Natural killer cell treated with Interleukin-12 subunit alpha and Interleukin-12 subunit beta and Interleukin-15 and Interleukin-18, amount 100 ng/mL, for 72 hours (primary cell): ENCODE data around the gene POTEG. TPM values are rescaled to one million over a fixed set of nuclear protein-coding genes. Genes with fewer than 3 reads are reported as not detected.
"Not testable (repeated sequence)": the region's sequence is repeated elsewhere in the genome, so short reads cannot be mapped to it uniquely, and the experiment has no call there.

ENCODE experiments used
- ATAC-seq, 2 donors: fragments of 150-1000 bp; cut with Tn5 transposase in 1 of 2; sonication (Bioruptor Pico), chemical (Tn5 transposase) in 1 of 2; 2 replicates each; pipeline ENCODE4 v1.10.0; 2021
- DNase-seq: peaks from one replicate; pipeline ENCODE4 v3.0.0; 2022; ENCODE audit warnings: low spot score
- H3K27ac Mint-ChIP-seq, 2 donors: 1 replicate in 1 of 2; 2 replicates in 1 of 2; pipeline ENCODE4 v1.8.0; 2022; ENCODE audit warnings: mixed read lengths in 2 of 2, mild to moderate bottlenecking in 1 of 2, moderate library complexity in 1 of 2
- H3K27me3 Mint-ChIP-seq, 2 donors: 1 replicate in 1 of 2; 2 replicates in 1 of 2; pipeline ENCODE4 v1.8.0; 2022; ENCODE audit warnings: mixed read lengths in 2 of 2
- H3K36me3 Mint-ChIP-seq: one replicate; pipeline ENCODE4 v1.8.0; 2022; ENCODE audit warnings: mixed read lengths
- H3K4me1 Mint-ChIP-seq, 2 donors: 1 replicate in 1 of 2; 2 replicates in 1 of 2; pipeline ENCODE4 v1.8.0; 2022; ENCODE audit warnings: low read depth in 2 of 2, mixed read lengths in 2 of 2, mild to moderate bottlenecking in 1 of 2
- H3K4me3 Mint-ChIP-seq: one replicate; pipeline ENCODE4 v1.8.0; 2022; ENCODE audit warnings: mixed read lengths
- H3K9me3 Mint-ChIP-seq: 2 replicates; pipeline ENCODE4 v1.8.0; 2022; ENCODE audit warnings: mixed read lengths
- total RNA-seq, 2 donors: library from RNA; stranded (reverse); gene quantifications; one replicate each; pipeline ENCODE4 v1.2.3, GENCODE V29; 2022

Gene POTEG
- total RNA-seq, 2 donors from 2014 or later: not detected

DNA sequence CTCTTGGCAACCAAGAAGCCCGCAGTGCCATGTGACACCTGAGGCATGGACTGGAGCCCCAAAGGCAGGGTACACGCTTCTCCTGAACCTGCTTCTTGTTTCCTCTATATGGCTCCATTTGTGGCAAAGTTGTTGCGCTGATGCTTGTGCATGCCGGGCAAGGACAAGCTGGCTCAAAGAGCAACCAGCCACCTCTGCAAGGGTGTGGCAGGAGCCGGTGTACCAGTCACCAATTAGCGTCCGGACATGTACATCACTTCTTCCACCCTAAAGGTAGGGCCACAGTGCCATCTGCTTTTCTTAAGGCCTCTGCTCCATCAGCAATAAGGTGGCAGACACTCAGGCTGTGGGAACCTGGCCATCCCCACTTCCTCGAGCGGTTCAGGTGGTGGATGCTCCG, 43.9 kb downstream of the POTEG start:
- H3K4me3 Mint-ChIP-seq, H3K36me3 Mint-ChIP-seq, H3K4me1 Mint-ChIP-seq, H3K9me3 Mint-ChIP-seq, H3K27me3 Mint-ChIP-seq, DNase-seq, H3K27ac Mint-ChIP-seq, ATAC-seq: not testable (repeated sequence)

DNA sequence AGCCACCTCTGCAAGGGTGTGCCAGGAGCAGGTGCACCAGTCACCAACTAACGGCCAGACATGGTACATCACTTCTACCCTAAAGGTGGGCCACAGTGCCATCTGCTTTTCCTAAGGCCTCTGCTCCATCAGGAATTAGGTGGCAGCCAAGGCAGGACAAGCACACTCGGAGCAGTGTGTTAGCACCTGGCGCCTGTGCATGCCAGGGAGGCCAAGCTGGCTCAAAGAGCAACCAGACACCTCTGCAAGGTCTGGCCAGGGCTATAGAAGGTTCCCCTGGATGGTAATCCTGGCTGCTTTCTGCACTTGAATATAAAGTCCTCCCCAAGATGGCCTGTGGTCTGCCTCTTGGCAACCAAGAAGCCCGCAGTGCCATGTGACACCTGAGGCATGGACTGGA, 45.4 kb downstream of the POTEG start:
- H3K9me3 Mint-ChIP-seq, H3K4me1 Mint-ChIP-seq, H3K27ac Mint-ChIP-seq, ATAC-seq, H3K36me3 Mint-ChIP-seq, H3K27me3 Mint-ChIP-seq, H3K4me3 Mint-ChIP-seq: not testable (repeated sequence)
- DNase-seq: peak; percentile 55

DNA sequence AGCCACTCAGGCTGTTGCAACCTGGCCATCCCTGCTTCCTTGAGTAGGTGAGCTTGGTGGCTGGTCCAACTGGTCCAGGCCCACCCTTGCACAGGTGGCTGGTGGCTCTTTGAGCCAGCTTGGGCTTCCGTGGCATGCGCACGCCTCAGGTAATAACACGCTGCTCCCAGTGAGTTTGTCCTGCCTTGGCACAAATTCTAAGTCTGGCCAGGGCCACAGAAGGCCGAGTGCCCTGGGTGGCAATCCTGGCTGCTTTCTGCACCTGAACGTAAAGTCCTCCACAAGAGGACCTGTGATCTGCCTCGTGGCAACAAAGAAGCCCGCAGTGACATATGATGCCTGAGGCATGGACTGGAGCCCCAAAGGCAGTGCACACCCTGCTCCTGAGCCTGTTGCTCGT, 47.1 kb downstream of the POTEG start:
- H3K4me1 Mint-ChIP-seq, H3K27ac Mint-ChIP-seq, ATAC-seq, DNase-seq, H3K36me3 Mint-ChIP-seq, H3K4me3 Mint-ChIP-seq, H3K9me3 Mint-ChIP-seq, H3K27me3 Mint-ChIP-seq: not testable (repeated sequence)

DNA sequence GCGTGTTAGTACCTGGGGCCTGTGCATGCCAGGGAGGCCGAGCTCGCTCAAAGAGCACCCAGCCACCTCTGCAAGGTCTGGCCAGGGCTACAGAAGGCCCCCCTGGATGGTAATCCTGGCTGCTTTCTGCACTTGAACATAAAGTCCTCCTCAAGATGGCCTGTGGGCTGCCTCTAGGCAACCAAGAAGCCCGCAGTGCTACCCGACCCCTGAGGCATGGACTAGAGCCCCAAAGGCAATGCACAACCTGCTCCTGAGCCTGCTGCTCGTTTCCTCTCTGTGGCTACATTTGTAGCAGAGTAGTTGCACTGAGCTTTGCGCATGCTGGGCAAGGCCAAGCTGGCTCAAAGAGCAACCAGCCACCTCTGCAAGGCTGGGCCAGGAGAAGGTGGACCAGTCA, 47.8 kb downstream of the POTEG start:
- not testable (repeated sequence) for H3K27me3 Mint-ChIP-seq, H3K4me3 Mint-ChIP-seq, H3K9me3 Mint-ChIP-seq, H3K36me3 Mint-ChIP-seq, H3K4me1 Mint-ChIP-seq, H3K27ac Mint-ChIP-seq, DNase-seq, ATAC-seq

DNA sequence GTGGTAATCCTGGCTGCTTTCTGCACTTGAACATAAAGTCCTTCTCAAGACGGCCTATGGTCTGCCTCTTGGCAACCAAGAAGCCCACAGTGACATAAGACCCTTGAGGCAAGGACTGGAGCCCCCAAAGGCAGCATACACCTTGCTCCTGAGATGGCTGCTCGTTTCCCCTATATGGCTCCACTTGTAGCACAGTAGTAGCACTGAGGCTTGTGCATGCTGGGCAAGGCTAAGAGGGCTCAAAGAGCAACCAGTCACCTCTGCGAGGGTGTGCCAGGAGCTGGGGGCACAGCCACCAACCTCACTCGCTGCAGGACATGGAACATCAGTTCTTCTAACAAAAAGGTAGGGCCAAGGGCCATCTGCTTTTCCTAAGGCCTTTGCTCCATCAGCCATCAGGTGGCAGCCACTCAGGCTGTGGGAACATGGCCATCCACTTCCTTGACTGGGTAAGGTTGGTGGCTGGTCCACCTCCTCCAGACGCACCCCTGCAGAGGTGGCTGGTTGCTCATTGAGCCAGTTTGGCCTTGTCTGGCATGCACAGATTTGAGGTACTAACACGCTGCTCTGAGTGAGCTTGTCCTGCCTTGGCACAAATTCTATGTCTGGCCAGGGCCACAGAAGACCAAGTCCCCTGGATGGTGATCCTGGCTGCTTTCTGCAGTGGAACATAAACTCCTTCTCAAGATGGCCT, 49.9 kb downstream of the POTEG start:
- H3K4me1 Mint-ChIP-seq, H3K36me3 Mint-ChIP-seq, DNase-seq, H3K27me3 Mint-ChIP-seq, H3K4me3 Mint-ChIP-seq, H3K27ac Mint-ChIP-seq, H3K9me3 Mint-ChIP-seq: not testable (repeated sequence)
- ATAC-seq: peak in 1 of 2 donors; percentile 56

DNA sequence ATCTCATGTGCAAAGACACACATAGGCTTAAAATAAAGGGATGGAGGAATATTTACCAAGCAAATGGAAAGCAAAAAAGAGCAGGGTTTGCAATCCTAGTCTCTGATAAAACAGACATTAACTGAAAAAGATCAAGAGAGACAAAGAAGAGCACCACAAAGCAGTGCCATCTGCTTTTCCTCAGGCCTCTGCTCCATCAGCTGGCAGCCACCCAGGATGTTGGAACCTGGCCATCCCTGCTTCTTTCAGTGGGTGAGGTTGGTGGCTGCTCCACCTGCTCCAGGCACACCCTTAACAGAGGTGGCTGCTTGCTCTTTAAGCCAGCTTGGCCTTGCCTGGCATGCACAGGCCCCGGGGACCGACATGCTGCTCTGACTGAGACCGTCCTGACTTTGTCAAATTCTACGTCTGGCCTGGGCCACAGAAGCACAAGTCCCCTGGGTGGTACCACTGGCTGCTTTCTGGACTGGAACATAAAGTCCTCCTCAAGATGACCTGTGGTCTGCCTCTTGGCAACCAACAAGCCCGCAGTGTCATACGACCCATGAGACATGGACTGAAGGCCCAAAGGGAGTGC, 51.0 kb downstream of the POTEG start:
- not testable (repeated sequence) for DNase-seq, H3K9me3 Mint-ChIP-seq, H3K27me3 Mint-ChIP-seq, H3K36me3 Mint-ChIP-seq, H3K4me1 Mint-ChIP-seq, H3K4me3 Mint-ChIP-seq, ATAC-seq, H3K27ac Mint-ChIP-seq

DNA sequence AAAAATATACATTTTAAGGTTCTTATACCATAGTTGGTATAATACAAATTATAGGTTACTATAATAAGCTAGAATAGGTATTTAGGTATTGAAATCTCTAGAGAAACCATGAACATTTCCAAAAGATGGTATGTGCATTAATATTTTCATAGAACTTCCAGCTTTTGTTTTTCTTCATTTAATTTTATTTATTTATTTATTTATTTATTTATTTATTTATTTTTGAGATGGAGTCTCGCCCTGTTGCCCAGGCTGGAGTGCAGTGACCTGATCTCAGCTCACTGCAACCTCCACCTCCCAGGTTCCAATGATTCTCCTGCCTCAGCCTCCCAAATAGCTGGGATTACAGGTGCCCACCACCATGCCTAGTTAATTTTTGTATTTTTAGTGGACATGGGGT, 54.0 kb downstream of the POTEG start:
- H3K4me1 Mint-ChIP-seq, ATAC-seq, DNase-seq, H3K4me3 Mint-ChIP-seq, H3K9me3 Mint-ChIP-seq, H3K27ac Mint-ChIP-seq, H3K27me3 Mint-ChIP-seq, H3K36me3 Mint-ChIP-seq: not testable (repeated sequence)

DNA sequence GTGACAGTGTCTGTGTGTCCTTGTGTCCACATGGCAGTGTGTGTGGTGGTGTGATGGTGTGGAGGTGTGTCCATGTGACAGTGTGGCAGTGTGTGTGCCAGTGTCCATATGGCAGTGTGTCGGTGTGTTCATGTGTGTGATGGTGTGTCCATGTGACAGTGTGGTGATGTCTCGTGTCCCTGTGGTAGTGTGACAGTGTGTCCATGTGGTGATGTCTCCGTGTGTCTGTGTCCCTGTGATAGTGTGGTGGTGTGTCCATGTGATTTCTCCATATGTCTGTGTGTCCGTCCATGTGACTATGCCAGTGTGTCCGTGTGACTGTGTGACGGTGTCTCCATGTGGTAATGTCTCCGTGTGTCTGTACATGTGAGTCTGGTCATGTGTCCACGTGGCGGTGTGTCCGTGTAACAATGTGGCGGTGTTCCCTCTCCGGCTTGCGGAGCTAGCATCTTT, 59.7 kb downstream of the POTEG start:
- not testable (repeated sequence) for DNase-seq, H3K9me3 Mint-ChIP-seq, H3K27me3 Mint-ChIP-seq, H3K36me3 Mint-ChIP-seq, H3K4me3 Mint-ChIP-seq, H3K4me1 Mint-ChIP-seq, H3K27ac Mint-ChIP-seq
- ATAC-seq: peak in 1 of 2 donors; percentile 46

DNA sequence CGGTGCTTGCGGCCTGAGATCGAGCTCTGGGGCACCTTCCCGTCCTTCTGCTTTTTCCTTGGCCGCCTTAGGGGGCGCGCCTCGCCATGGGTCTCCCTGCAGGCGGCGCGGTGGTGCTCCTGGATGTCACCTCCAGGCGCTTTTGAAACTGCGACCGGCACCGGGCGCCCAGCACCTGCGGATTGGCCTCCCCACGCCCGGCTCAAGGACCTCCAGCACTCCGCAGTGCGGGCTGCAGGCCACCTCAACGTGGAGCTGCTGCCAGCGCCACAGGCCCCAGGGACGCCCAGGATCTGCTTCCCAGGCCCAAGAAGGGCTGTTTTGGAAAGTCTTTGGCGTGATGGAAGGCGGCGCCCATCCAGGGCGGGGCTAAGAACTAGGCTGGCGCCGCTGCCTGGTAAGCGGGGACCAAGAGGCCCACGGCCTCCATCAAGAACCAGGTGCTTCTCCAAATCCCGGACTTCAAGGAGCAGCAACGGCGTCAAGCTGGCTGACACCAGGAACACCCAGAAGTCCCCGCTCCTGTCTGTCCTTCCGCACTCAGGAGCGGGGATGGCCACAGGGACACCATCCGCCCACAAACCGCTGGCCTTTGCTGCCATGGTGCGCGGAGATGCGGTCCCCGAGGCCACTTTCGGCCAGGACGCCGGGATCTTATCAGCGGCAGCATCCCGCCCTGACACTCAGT, 61.2 kb downstream of the POTEG start:
- not testable (repeated sequence) for H3K4me3 Mint-ChIP-seq, H3K36me3 Mint-ChIP-seq, H3K9me3 Mint-ChIP-seq, H3K27ac Mint-ChIP-seq, ATAC-seq, H3K4me1 Mint-ChIP-seq, H3K27me3 Mint-ChIP-seq
- DNase-seq: peak; percentile 54

DNA sequence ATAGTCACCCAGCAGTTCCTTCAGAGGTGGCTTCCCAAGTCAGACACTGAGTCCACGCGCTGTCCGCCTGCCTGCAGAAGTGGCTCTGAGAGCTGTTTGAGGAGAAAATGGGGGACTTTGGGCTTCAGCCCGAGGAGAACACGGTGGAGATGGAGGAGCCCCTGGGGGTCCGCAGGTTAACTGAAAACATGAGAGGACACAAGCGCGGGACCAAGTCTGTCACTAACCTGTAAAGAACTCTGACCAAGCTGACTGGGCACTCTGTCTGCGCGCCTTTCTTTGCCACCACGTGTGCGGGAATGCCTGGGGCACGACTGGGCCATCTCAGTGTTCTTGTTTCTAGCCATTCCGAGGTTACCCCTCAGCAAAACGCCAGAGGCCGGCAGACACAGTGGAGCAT, 62.4 kb downstream of the POTEG start:
- not testable (repeated sequence) for H3K9me3 Mint-ChIP-seq, ATAC-seq, H3K27me3 Mint-ChIP-seq, H3K36me3 Mint-ChIP-seq, H3K4me3 Mint-ChIP-seq, DNase-seq, H3K27ac Mint-ChIP-seq, H3K4me1 Mint-ChIP-seq

DNA sequence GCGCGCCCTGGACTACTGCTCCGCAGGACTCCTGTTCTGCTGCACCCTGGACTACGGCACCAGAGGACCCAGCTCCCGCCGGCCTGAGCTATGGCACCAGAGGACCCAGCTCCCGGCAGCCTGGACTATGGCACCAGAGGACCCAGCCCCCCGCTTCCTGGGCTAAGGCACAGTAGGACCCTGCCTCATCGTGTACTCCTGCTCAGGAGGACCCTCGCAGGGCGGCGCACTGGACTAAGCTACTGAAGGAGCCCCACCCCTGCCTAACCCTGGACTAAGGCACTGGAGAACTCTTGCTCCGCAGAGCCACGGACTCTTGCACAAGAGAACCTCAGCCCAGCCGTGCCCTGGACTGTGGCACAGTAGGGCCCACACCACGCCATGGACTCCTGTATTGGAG, 71.3 kb downstream of the POTEG start:
- DNase-seq, ATAC-seq, H3K4me3 Mint-ChIP-seq, H3K36me3 Mint-ChIP-seq, H3K27ac Mint-ChIP-seq, H3K9me3 Mint-ChIP-seq, H3K4me1 Mint-ChIP-seq, H3K27me3 Mint-ChIP-seq: not testable (repeated sequence)

DNA sequence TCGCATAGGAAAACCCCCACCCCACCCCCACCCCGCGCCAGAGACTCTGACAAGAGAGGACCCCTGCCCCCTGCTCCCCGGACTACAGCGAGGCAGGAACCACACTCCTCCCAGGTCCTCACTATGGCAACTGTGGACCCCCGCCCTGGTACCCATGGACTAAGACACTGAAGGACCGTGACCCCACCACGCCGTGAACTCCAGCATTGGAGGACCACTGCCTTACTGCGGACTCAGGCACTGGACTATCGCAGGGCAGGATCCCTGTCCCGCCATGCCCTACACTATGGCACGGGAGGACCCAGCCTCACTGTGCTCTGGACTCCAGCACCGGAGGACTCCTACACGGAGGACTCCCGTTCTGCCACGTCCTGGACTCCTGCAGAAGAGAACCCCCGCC, 71.8 kb downstream of the POTEG start:
- H3K36me3 Mint-ChIP-seq, ATAC-seq, H3K27ac Mint-ChIP-seq, DNase-seq, H3K9me3 Mint-ChIP-seq, H3K27me3 Mint-ChIP-seq, H3K4me3 Mint-ChIP-seq, H3K4me1 Mint-ChIP-seq: not testable (repeated sequence)

DNA sequence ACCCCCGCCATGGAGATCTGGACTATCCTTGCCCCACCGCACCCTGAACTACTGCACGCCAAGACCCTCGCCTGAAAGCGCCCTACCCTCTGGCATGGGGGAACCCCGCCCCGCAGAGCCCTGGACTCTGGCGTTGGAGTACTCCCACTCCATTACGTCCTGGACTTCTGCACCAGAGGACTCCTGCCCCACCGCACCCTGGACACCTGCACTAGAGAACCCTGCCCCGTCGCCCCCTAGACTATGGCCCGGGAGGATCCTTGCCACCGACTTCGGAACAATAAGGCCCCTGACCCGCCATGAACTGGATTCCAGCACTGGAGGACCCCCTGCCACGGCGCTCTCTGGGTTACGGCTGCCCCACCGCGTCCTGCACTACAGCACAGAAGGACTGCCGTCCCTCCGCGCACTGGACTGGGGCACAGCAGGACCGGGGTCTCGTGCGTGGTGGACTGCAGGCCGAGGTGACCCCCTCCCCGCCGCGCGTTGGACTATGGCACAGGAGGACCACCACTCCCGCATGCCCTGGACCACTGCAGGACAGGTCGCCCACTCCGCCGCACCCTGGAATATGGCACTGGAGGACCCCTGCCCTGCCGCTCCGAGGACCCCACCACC, 72.4 kb downstream of the POTEG start:
- not testable (repeated sequence) for H3K27ac Mint-ChIP-seq, H3K9me3 Mint-ChIP-seq, H3K4me1 Mint-ChIP-seq, DNase-seq, H3K27me3 Mint-ChIP-seq, H3K36me3 Mint-ChIP-seq, H3K4me3 Mint-ChIP-seq
- ATAC-seq: peak in 1 of 2 donors; percentile 48

DNA sequence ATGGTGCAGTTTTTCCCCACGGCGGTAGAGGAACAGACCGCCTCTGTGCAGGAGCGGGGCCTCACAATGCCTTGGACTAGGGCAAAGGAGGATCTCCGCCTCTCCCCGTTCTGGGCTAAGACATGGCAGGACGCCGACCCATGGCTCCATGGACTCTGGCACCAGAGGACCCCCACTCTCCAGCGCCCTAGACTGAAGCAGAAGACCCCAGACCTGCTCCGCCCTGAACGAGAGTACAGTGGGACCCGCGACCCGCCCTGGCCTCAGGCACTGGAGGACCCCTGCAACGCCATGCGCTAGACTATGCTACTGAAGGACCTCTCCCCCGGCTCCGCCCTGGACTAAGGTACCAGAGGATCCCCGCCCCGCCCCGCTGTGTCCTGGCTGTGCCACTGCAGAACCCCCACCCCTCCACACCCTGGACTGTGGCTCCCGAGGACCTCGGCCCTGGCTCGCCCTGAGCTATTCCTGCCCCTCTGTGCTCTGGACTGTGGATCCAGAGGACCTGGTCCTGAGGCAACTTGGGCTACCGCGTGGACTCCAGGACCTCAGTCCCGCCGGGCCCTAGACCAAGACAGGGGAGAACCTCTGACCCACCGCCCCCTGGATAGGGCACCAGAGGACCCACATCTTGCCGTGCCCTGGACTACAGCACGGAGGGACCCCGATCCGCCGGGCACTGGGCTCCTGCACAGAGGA, 73.1 kb downstream of the POTEG start:
- H3K4me1 Mint-ChIP-seq, DNase-seq, H3K9me3 Mint-ChIP-seq, H3K27me3 Mint-ChIP-seq, H3K36me3 Mint-ChIP-seq, H3K27ac Mint-ChIP-seq, H3K4me3 Mint-ChIP-seq: not testable (repeated sequence)
- ATAC-seq: peak in 1 of 2 donors; percentile 63
